DOHH2 (cell line): ENCODE measurements around the gene WWOX.

Experiments
- CTCF ChIP-seq: fragments of 200-600 bp; sonication (generic); IDR thresholded peaks from one replicate; pipeline ENCODE4 v1.5.1; 2014; ENCODE audit warnings: antibody characterized with exemption, mild to moderate bottlenecking, low read depth, low read length; ENCODE audit not compliant: poor library complexity, severe bottlenecking
- EZH2phosphoT487 ChIP-seq: fragments of 200-600 bp; sonication (generic); IDR thresholded peaks from 2 replicates; pipeline ENCODE4 v1.6.1; 2017; ENCODE audit warnings: borderline replicate concordance, mild to moderate bottlenecking, antibody characterized with exemption, low read length, moderate library complexity, mixed read lengths

GRCh38 chr16:78551487-78552085 is 452.1 kb downstream of the WWOX start:
- TF ChIP-seq CTCF (no peak), EZH2phosphoT487 (no peak)
